HG03159 (cell line): Measurements from ENCODE around the gene SH2D4B.

Experiments
- ATAC-seq: cut with Tn5 transposase; IDR thresholded peaks from one replicate; pipeline ENCODE4 v1.9.1; 2021; ENCODE audit warnings: mild to moderate bottlenecking, moderate library complexity; ENCODE audit not compliant: unreplicated experiment

SH2D4B gene

DNA sequence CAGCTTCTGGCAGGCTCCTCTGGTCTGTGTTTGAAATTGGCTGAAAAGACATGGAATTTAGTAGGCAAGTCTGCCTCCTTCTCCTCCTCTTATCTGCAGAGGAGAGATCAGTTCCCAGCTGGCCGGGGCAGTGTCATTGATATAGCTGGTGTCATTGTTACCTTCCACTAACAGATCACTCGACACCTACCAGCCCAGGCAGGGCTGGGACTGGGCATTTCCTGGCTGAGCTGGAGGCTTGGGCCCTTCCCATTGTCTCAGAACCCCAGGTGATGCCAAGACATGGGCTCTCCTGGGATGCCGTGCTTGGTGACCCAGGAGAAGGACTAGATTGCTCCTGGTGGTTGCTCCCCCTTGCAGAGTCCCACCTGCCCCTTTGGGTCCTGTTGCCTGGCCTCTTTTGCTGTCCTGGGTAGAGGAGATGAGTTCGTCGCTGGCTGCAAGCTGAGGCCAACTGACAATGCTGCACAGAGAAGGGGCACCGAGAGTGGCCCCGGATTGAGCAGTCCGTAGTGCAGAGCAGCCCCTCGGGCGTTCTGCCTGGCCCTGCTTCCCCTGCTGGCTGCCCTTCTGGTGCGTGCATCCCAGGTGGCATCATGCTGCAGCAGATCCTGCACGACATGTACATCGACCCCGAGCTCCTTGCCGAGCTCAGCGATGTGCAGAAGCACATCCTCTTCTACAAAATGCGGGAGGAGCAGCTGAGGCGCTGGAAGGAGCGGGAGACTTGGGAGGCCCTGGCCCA lies at the start of gene SH2D4B:
Gene SH2D4B (plus strand): TSS at position 167 of the 745 bp plus-strand sequence. CDS start 430 bp downstream, at position 597.
- no peak for ATAC-seq

DNA sequence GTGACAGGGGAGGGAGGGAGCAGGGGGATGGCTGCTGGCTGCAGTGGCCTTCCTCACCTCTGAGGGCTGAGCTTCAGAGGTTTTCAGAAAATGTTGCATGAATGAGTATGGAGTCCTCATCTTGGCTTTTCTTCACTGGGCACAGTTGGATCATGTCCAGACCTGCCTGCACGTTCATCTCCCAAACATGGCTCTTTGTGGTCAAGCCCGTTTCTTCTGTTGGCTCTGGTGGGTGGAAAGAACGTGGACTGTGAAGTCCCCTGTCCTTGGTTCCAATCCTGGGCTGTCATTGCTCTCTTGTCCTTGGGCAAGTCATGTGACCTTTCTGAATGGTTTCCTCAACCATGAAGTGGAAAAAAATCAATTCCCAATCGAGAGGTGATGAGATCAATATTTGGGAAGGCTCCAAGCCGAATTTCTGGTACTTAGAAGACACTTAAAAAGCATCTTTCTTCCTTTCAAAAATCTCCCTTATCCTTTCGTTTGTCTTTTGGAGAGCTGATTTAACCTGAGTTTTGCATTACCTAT lies 49.1 kb upstream of the SH2D4B start:
- no peak for ATAC-seq

DNA sequence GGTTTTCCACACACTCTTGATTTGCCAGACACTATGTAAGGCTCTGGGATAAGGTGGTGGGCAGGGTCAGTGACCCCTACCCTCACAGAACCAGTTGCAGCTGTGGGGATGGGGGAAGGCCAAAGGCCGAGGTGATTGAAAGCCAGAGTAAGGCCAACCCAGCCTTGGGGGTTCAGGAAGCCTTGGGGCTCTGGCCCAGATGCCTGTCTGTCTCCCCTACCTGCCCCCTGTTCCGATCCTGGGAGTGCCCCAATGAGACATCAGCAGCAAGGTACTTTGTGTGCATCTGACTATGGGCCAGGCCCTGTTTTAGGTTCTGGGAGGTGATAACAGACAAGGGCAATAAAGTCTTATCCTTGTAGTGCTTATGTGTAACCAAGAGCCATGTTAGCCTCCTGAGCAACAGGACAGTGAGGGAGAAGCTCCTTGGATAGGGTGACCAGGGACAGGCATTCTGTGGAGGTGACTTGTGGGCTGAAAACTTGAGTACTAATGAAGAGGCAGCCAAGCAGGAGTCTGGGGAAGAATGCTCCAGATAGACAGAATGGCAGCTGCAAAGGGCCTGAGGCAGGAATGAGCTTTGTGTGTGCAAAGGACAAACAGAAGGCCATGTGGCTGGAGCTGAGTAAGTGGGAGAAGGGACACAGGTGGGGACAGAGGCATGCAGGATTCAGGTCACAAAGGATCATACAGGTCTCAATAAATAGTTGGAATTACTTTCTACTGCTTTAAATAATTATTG lies 48.2 kb upstream of the SH2D4B start:
- no peak for ATAC-seq

DNA sequence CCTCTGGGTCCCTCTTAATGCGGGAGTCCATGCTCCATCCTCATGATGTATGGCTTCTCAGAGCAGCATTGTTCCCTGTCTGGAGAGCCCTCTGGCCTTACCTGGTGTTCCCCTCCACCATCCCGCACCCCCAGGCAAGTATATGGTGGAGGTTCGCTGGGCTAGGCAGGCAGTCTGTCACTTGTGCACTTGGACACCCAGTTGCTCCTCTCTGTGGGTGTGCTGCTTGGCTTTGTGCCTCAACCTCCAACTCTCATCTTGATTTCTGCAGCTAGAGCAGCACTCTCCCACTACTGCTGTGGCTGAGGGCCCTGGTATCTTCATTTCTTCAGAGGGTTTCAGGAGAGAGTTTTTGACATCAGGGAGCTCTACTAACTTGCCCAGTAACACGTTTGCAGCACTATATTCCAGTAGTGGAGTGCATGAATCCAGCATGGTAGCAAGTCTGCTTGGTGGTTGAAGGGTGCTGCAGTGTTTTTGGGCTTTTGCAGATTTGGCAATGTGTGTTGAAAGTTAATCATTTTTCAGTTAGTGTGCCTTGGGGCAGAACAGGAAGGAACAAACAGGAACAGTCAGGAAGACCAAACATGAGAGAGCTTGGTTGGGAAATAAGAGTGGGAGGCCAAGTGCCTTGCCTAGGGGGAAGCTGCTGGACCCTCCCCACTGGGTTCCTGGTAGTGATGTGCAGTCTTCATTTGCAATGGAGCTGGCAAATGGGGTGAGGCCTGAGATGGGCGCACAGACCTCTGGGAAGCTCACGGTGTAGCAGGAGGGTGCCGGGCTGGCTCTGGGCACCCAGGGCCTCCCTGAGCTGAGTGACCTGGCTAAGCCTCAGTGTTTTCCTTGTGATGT lies 46.2 kb upstream of the SH2D4B start:
- no peak for ATAC-seq

DNA sequence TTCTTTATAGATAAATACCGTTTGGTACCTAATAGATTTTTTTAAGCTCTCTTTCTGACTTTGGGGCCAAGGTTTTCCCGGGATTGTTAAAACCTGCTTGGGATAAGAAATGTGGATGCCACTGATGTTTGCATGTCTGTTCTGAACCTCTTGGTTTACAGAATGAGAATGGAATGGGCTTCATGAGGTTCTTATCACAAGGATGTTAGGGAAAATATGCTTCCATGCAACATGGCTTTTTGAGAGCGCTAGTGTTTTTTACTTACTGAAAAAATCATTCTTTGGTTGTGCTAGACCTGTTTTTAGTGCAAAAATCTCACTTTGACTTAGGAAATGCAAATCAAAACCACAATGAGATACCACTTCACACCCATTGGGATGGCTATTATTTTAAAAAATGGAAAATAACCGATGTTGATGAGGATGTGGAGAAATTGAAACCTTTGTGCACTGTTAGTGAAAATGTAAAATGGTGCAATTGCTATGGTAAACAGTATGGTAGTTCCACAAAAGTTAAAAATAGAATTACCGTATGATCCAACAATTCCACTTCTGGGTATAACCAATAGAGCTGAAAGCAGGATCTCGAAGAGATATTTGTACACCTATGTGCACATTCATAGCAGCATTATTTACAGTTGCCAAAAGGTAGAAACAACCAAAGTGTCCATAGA lies 44.7 kb upstream of the SH2D4B start:
- ATAC-seq: peak; percentile 27

DNA sequence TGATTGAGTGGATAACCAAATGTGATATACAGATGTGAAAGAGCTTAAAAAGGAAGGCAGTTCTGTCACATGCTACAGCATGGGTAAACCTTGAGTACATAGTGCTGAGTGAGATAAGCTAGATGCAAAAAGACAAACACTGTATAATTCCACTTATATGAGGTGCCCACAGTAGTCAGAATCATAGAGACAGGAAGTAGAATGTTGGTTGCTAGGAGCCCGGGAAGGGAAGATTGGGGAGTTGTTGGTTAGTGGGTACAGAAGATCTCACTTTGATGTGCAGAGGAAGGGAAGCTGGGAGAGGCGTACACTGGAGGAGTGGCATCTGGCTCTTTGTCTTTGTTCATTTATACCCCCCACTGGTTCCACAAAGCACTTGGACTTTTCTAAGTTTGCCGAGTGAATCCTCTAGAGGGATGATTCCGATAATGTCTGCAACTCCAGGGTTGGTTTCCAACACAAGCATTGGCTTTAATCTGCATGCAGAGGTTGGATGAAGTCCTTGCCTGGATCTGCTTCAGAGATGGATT lies 44.1 kb upstream of the SH2D4B start:
- ATAC-seq: peak; percentile 76

DNA sequence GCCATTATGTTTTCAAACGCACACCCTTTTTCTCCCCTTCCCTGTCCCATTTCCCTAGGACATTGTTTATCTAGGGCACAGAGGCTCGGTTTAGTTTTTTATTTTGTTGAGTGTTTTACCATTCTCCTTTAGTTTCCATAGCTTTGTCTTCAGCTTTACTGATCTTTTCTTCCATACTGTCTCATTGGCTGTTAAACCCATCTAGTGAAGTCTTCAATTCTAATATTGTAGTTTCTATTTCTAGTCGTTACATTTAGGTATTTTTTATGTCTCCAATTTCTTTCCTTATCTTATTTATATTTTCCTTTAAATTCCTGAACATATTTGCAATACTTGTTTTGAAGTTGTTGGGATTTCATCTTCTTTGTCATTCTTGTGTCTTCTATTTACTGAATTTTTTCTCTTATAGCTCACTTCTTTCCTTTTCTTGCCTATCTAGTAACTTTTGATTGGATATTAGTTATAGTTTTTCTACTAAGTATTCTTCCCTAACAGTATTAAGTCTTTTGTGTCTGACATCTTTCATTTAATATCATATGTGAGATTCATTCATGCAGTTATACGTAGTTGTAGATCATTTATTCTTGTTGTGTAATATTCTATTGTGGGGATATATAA lies 41.0 kb upstream of the SH2D4B start:
- no peak for ATAC-seq

DNA sequence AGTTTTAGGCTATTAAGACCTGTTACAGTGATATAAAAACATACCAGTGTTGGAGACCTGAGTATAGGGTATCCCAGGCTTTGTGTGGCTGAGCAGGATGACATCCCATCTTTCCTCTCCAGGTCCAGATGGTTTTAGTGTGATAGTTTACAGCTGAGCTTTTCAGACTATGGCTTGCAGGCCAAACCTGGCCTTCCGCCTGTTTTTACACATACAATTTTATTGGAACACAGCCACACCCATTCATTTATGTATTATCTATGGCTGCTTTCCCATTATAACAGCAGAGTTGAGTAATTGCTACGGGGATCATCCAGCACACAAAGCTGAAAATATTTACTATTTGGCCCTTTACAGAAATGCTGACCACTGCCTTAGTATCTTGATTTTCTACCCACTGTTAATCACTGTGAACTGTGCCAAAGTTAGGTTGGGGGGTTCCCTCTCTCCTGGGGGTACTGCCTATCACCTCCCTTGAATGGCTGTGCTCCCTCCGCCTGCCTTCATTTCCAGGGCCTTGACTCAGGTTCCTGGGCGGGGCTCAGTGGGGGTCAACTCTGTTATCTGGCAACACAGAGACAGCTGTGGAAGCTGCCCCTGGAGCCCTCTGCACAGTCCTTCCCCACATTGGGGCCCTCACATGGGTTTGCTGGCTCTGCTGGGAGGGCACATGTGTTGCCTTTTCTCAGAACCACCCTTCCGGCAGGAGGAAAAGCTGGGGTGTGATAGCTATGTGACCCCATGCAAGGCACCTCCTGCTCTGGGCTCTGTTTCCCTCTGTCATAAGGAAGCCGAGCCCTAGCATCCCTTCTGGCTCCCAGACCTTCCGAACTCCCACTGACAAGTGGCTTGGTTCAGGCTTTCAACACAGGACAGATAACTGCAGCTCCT lies 40.3 kb upstream of the SH2D4B start:
- ATAC-seq: no peak

DNA sequence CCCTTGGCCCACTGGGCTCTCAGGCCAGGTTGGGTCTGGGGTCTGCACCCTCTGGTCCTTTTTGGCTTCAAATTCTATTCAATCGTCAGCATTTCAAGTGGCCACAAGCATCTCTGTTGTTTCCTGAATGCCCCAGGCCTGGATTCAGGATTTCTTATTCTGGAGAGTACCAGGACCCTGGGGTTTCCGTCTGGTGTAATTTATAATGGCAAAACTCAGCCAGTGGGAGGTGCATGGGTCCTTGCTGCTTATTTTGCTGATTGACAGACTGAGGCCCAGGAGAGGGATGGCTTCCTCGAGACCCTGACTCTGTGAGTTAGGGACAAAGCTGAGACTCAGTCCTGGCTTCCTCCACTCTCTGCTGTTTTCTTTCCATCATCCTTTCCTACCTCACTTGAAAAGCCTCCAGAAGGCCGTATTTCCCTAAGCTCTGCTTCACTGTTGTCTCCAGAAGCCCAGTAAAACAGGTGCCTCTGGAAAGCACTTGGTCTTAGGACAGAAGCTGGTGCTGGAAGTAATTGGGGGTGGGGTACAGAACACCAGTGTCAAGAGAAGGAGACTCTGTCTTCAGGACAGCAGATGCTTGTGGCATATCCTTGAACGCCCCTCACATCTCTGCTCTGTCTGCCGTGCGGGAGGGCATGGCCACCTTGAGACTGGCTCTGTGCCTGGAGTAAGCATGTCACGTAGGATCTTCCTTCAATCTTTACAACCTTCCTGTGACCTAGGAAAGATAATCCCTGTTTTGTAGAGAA lies 39.4 kb upstream of the SH2D4B start:
- ATAC-seq: no peak

DNA sequence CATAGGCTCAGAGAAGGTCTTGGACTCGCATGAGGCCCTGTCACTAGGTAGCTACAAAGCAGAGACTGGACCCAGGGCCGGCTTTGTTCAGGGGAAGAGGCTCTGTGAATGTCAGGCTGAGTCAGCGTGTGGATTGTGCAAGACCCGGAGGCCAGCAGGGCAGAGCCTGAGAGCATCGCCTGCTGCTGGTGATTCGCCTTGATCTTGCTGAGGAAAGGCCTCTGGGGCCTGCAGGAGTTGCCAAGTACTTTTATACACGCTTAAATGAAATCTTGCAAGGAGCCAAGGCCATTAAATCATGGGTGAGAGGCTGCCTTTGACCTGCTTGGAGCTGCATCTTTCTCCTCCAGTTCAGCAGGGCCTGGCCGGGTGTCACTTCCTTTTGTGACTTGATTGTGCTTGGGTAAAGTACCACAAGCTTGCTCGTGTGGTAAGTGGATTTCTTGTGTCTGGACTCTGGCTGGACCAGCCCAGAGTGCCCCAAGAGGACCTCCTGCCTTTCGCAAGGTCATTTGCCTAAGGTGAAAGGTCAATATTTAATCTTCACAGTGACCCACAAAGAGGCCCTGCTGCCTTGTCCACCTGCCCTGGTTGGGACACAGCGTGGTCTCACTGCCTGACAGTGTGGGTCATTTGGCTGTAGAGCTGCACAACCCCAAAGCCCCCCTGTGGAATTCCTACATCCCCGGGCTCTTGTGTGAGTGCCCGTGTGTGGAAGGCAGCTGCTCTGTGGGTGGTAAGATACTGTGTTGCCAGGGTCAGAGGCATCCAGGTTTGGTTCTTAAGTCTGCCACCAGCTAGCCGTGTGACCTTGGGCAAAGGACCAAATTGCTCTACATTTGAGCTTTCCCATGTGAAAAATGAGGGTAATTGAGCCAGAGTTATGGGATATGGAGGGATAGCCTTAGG lies 38.6 kb upstream of the SH2D4B start:
- ATAC-seq: no peak

DNA sequence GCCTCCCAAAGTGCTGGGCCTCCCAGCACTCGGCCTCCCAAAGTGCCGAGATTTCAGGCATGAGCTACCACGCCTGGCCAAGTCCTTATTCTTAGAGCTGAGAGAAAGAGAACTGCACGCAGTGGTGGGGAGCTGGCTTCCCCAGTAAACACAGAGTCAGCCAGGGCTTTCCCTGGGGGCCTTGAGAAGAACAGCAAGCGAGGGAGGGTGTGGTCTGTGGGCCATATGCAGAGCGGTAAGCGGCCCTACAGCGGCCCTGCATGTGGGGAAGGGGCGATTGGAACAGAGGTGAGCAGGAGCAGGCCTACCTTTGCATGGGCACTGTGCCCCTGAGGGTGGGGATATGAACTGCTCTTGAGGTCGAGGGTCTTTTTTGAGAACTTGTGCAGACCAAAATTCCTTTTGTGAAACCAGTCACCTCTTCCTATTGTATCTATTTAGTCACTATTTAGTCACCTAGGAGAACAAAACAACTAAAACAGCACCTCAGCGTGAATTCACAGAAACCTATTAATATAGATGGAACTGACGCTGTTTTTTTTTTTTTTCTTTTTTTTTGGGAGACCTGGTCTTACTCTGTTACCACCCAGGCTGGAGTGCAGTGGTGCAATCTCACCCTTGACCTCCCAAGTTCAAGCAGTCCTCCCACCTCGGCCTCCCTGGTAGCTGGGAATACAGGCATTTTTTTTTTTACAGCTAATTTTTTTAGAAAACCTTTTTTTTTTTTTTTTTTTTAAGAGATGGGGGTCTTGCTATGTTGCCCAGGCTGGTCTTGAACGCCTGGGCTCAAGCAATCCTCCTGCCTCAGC lies 36.9 kb upstream of the SH2D4B start:
- ATAC-seq: peak; percentile 61

DNA sequence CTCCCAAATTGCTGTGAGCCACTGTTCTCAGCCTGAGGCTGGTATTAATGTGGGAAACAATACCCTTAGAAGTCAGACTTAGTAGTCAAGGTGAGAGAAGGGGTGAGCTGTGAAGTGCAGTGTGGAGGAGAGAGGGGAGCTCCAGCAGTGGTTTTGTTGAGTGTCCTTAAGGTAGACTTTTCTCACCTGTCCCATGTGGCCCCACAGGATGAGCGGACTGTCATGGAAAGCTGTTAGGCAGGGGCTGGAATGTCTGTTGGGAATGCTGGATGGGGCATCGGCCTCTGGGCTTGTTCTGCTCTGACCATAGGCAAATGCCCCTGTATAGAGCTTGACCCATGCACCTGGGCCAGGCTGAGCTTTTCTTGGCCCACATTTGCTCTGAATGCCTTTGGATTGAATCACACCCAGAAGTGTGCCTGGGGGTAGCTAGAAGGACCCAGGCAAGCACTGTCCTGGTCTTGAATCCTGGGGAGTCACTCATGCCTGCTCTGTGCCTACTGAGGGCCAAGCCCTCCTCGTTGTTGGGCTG lies 36.3 kb upstream of the SH2D4B start:
- ATAC-seq: no peak

DNA sequence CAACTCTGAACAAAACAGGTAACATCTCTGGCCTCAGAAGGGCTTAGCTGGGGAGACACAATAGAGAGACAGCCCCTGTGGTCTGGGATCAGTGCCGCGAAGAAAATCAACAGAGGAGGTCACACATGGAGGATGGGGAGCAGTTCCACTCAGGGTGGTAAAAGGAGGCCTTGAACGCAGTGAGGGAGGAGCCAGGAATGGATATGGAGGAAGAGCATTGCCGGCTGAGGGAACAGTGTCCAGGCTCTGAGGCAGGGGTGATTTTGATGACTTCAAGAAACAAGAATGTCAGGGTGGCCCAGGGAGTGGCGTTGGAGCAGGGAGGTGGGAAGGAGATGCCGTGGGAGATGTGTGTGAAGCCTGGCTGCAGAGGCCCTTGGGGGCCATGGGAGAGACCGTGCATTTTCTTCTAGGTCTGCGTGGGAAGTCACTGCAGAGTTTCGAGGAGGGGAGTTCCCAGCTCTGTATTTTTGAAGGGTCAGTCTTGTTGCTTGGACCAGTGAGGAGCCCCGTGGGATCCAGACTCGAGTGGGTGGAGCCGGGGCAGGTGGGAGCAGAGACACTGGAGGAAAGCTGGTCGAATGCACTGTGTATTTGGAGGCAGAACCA lies 35.7 kb upstream of the SH2D4B start:
- no peak for ATAC-seq

DNA sequence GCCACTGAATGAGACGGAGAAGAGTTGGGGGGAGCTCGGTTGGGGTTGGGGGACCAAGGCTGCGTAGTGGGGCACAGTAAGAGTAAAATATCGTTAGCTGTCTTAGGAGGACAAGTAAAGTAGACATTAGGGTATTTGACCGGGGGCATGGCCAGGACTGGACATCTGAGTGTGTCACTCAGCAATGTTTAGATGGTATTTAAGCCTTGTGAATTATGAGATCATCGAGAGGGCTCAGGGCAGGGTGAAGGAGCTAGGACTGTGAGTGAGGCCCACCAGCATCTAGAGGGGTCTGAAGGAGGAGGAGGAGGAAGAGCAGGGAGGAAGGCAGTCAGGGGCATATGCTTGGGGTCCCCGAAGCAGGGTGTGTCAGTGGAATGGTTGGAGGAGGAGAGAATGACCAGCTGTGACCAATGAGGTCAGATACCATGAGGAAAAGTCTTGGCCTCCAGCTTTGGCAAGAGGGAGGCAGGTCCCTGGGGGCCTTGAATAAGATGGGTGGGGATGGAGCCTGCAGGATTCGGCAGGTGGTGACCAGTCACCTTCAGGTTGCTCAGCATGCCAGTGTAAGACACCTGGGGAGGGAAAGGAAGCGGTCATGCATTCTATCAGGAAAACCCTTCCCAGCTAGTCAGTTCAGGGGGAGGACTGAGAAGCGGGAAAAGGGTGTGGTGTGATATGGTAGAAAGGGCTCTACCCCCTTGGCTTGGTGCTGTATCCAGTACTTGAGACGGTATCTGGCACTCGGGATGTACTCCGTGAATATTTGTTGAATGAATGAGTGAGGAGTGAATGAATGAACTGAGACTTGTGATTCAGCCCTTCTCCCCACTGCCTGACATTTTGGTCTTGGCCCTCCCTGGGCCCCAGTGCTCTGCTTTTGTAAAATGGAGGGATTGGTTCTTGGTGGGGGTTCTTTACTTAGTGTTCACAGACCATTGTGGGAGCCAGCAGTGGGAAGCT lies 34.8 kb upstream of the SH2D4B start:
- ATAC-seq: no peak
